ENCODE results near the gene RASGEF1B.

DNA sequence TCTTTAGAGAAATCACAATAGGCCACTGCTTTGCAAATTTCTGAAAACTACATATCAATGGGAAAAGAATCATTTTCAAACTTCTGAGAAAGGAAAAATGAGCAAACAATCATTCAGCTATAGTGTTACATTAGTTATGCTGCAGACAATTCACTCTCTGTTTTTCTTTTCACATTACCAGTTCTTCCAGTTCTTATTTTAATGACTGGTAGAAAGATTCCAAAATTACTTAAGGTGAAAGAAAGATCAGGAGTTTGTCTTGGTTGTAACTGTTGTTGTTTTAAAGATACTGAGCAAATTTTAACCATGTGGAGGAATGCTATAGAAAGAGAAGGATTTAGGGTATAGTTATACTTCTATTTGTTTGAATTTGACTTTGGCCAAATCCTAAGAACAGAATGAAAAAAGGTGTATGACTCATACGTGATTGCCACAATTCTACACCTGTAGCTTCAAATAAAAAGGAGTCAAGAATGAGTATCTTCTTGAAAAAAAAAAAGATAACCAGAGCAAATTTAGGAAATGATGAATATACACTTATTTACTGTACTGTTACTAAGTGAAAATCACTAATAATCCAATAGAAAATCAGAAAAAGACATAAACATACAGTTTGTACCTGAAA, 21.0 kb upstream of the RASGEF1B start:
- TF ChIP-seq, protein P1, sequence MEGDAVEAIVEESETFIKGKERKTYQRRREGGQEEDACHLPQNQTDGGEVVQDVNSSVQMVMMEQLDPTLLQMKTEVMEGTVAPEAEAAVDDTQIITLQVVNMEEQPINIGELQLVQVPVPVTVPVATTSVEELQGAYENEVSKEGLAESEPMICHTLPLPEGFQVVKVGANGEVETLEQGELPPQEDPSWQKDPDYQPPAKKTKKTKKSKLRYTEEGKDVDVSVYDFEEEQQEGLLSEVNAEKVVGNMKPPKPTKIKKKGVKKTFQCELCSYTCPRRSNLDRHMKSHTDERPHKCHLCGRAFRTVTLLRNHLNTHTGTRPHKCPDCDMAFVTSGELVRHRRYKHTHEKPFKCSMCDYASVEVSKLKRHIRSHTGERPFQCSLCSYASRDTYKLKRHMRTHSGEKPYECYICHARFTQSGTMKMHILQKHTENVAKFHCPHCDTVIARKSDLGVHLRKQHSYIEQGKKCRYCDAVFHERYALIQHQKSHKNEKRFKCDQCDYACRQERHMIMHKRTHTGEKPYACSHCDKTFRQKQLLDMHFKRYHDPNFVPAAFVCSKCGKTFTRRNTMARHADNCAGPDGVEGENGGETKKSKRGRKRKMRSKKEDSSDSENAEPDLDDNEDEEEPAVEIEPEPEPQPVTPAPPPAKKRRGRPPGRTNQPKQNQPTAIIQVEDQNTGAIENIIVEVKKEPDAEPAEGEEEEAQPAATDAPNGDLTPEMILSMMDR (IDR thresholded peaks at IDR 0.05; ENCODE audit: insufficient read depth, low read depth, low read length) = no peak
- no peak for TF ChIP-seq EZH2 (IDR thresholded peaks at IDR 0.05; ENCODE audit: insufficient read depth, low read length)
